ENCODE data around the gene SLC5A4.

Gene SLC5A4

DNA sequence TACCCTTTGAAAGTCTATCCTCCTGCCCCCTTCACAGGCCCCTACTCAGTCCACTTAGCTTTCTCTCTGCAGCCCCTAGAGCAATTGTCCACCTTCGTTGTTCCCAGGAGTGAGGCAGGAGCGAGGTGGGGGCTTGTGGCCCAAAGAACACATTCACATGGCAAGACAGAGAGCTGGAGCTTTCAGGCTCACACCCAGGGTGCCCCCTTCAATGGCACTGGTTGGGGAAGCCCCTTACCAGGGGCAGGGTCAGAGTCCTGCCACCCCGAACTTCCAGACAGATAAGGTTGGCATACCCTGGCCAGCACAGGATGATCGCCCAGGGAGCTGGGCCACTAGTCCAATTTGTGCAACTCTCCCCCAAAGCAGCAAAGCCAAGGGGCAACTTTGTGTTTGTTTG, 6.2 kb upstream of the SLC5A4 start:
- no peaks in the 10 kb centered on the region for H3K27me3 ChIP-seq (ENCODE audit: control insufficient read depth, insufficient read depth, low read length)

DNA sequence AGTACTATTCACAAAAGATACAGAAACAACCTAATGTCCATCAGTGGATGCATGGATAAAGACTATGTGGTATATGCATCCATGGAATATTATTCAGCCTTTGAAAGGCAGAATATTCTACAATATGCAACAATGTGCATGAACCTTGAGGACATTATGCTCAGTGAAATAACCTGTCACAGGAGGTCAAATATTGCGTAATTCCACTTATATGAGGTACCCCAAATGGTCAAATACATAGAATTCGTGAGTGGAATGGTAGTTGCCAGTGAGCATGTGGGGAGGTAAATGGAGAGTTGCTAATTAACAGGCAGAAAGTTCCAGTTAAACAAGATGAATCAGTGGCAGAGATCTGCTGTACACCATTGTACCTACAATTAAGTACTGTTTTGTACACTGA, 3.6 kb upstream of the SLC5A4 start:
- Histone ChIP-seq H3K9me3 (ENCODE audit: control insufficient read depth, insufficient read depth, low read length) (no peaks in the 10 kb centered on the region), H3K4me1 (ENCODE audit: control insufficient read depth, insufficient read depth, low read length) (no peaks in the 10 kb centered on the region), H3K36me3 (ENCODE audit: control insufficient read depth, insufficient read depth, low read length) (no peaks in the 10 kb centered on the region), H3K4me3 (ENCODE audit: low read depth, low read length) (no peak overlapping the region), H3K27me3 (ENCODE audit: control insufficient read depth, insufficient read depth, low read length) (no peaks in the 10 kb centered on the region), H3K27ac (ENCODE audit: low read depth, low read length) (no peak overlapping the region), H3K9ac (ENCODE audit: low read depth, low read length) (no peak overlapping the region)

More for the DNA sequence above, 6.2 kb upstream of the SLC5A4 start:
- H3K4me1 ChIP-seq (ENCODE audit: control insufficient read depth, insufficient read depth, low read length) = 0 out of 2 replicates have a peak, but pooled peaks cover 2% of the 10 kb centered on the region
- H3K9ac ChIP-seq (ENCODE audit: low read depth, low read length) = no peak overlapping the region
- no peak overlapping the region for H3K27ac ChIP-seq (ENCODE audit: low read depth, low read length)
- no peak overlapping the region for H3K4me3 ChIP-seq (ENCODE audit: low read depth, low read length)
- H3K36me3 ChIP-seq (ENCODE audit: control insufficient read depth, insufficient read depth, low read length) = no peaks in the 10 kb centered on the region
- H3K9me3 ChIP-seq (ENCODE audit: control insufficient read depth, insufficient read depth, low read length) = no peaks in the 10 kb centered on the region

DNA sequence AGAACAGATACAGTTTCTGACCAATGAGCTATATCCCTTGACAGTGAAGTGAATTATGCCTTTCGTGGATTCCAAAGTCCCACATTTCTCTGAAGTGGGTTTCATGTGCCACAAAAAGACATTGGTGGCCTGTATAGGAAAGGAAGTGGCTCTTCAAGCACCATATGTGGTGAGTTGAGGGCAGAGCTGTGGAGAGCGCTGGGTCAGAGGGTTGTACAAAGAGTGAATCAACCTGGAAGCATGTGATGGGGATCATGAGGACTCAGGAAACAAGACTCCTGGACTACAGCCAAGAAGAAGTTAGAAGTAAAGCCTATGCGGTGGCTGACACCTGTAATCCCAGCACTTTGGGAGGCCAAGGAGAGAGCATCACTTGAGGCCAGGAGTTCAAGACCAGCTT, 579 bp upstream of the SLC5A4 start:
- H3K36me3 ChIP-seq (ENCODE audit: control insufficient read depth, insufficient read depth, low read length) = no peaks in the 10 kb centered on the region
- no peak overlapping the region for H3K27ac ChIP-seq (ENCODE audit: low read depth, low read length)
- no peak overlapping the region for H3K9ac ChIP-seq (ENCODE audit: low read depth, low read length)
- no peaks in the 10 kb centered on the region for H3K27me3 ChIP-seq (ENCODE audit: control insufficient read depth, insufficient read depth, low read length)
- H3K4me3 ChIP-seq (ENCODE audit: low read depth, low read length) = no peak overlapping the region
- H3K4me1 ChIP-seq (ENCODE audit: control insufficient read depth, insufficient read depth, low read length) = no peaks in the 10 kb centered on the region
- no peaks in the 10 kb centered on the region for H3K9me3 ChIP-seq (ENCODE audit: control insufficient read depth, insufficient read depth, low read length)

DNA sequence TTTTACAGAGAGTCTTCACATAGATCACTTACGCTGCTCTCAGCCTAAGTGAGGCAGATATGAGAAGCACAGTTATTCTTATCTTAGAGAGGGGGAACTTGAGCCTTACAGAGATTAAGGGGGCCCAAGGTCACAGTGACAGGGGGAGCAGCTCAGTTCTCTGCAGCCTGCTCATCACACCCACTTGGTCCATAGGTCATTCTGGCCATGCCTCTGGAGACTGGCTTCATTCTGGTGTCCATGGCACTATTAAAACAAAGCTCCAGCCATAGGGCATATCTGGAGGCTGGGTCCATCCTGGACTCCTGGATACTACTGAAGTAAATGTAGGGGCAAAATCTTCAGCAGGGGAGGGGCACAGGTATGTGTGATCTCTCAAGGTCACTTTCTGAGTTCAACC, 5.9 kb downstream of the SLC5A4 start:
- Histone ChIP-seq H3K9ac (ENCODE audit: low read depth, low read length) (no peak overlapping the region), H3K36me3 (ENCODE audit: control insufficient read depth, insufficient read depth, low read length) (no peaks in the 10 kb centered on the region), H3K9me3 (ENCODE audit: control insufficient read depth, insufficient read depth, low read length) (no peaks in the 10 kb centered on the region), H3K27ac (ENCODE audit: low read depth, low read length) (no peak overlapping the region), H3K4me3 (ENCODE audit: low read depth, low read length) (no peak overlapping the region), H3K4me1 (ENCODE audit: control insufficient read depth, insufficient read depth, low read length) (no peaks in the 10 kb centered on the region), H3K27me3 (ENCODE audit: control insufficient read depth, insufficient read depth, low read length) (no peaks in the 10 kb centered on the region; the same call in 1 of the 2 replicates)

DNA sequence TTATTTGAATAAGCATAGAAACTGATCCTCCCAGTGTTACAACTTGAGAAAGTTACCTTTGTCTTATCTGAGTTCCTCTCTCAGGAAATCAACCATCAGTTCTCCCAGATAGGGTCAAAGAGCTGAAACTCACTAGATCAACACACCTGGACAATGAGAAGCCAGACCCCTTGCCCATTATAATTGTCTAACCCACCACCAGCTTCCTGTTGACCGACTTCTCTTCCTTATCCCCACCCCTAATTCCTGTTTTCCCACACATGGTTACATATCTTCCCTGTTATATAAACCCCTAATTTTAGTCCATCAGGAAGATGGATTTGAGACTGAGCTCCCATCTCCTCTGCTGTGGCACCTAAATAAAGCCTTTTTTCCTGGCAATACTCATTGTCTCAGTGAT, 6.9 kb downstream of the SLC5A4 start:
- H3K4me3 ChIP-seq (ENCODE audit: low read depth, low read length) = no peak overlapping the region

DNA sequence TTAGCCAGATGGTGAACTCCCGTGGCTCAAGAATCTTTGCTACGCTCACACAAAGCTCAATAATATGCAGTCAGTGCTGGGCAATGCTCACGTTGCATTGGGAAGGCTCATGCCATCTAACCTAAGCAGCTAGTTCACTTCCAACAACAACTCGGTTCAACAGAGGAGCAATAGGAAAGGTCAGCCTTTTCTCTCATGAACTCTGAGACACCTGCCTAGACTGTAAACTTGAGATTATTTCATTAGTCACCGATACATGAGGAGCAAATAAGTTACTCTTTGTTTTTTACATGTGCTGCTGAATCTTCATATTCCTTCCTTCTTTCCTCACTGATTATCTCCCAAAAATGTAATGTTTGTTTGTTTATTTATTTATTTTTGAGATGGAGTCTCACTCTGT, 9.0 kb downstream of the SLC5A4 start:
- Histone ChIP-seq H3K27me3 (ENCODE audit: control insufficient read depth, insufficient read depth, low read length) (no peaks in the 10 kb centered on the region; the same call in 1 of the 2 replicates), H3K27ac (ENCODE audit: low read depth, low read length) (no peak overlapping the region), H3K4me1 (ENCODE audit: control insufficient read depth, insufficient read depth, low read length) (no peaks in the 10 kb centered on the region), H3K9ac (ENCODE audit: low read depth, low read length) (no peak overlapping the region), H3K36me3 (ENCODE audit: control insufficient read depth, insufficient read depth, low read length) (no peaks in the 10 kb centered on the region), H3K4me3 (ENCODE audit: low read depth, low read length) (no peak overlapping the region), H3K9me3 (ENCODE audit: control insufficient read depth, insufficient read depth, low read length) (no peaks in the 10 kb centered on the region)

More for the DNA sequence above, 6.9 kb downstream of the SLC5A4 start:
- Histone ChIP-seq H3K27ac (ENCODE audit: low read depth, low read length) (no peak overlapping the region), H3K9me3 (ENCODE audit: control insufficient read depth, insufficient read depth, low read length) (no peaks in the 10 kb centered on the region), H3K4me1 (ENCODE audit: control insufficient read depth, insufficient read depth, low read length) (no peaks in the 10 kb centered on the region), H3K36me3 (ENCODE audit: control insufficient read depth, insufficient read depth, low read length) (no peaks in the 10 kb centered on the region), H3K27me3 (ENCODE audit: control insufficient read depth, insufficient read depth, low read length) (no peaks in the 10 kb centered on the region; the same call in 1 of the 2 replicates), H3K9ac (ENCODE audit: low read depth, low read length) (no peak overlapping the region)

DNA sequence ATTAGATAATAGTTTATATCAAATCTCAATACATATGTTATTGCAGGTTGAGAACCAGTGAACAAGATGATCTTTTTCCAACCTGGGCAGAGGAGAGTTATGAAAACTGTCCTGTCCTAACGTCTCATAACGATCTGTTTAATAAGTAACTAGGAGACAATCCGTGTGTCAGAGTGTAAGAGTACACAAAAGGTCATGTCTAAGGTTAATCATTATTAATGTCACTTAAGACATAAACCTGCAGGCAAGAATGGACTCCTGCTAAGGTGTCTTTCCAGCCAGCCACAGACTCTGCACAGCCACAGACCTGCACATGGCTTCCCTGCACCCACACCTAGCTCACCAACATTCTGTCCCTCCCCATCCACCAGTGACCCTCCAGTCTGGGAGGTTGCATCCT, 10.1 kb downstream of the SLC5A4 start:
- H3K27me3 ChIP-seq (ENCODE audit: control insufficient read depth, insufficient read depth, low read length) = no peaks in the 10 kb centered on the region; the same call in 1 of the 2 replicates

DNA sequence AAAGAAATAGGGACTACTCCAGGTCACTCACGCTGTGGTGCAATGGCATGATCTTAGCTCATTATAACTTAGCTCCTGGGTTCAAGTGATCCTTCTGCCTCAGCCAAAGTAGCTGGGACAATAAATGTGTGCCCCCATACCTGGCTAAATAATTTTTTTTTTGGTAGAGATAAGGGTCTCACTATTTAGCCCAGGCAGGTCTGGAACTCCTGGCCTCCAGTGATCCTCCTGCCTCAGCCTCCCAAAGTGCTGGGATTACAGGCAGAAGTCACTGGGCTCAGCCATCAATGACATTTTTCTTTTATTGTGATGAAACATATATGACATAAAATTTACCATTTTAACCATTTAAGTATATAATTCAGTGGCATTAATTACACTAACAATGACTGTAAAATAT, 10.6 kb downstream of the SLC5A4 start:
- H3K27me3 ChIP-seq (ENCODE audit: control insufficient read depth, insufficient read depth, low read length) = no peaks in the 10 kb centered on the region; the same call in 1 of the 2 replicates
- no peak overlapping the region for H3K9ac ChIP-seq (ENCODE audit: low read depth, low read length)
- no peak overlapping the region for H3K27ac ChIP-seq (ENCODE audit: low read depth, low read length)
- no peak overlapping the region for H3K4me3 ChIP-seq (ENCODE audit: low read depth, low read length)
- no peaks in the 10 kb centered on the region for H3K9me3 ChIP-seq (ENCODE audit: control insufficient read depth, insufficient read depth, low read length)
- H3K36me3 ChIP-seq (ENCODE audit: control insufficient read depth, insufficient read depth, low read length) = no peaks in the 10 kb centered on the region
- H3K4me1 ChIP-seq (ENCODE audit: control insufficient read depth, insufficient read depth, low read length) = no peaks in the 10 kb centered on the region

More for the DNA sequence above, 10.1 kb downstream of the SLC5A4 start:
- no peaks in the 10 kb centered on the region for H3K4me1 ChIP-seq (ENCODE audit: control insufficient read depth, insufficient read depth, low read length)
- H3K4me3 ChIP-seq (ENCODE audit: low read depth, low read length) = no peak overlapping the region
- H3K9ac ChIP-seq (ENCODE audit: low read depth, low read length) = no peak overlapping the region
- H3K9me3 ChIP-seq (ENCODE audit: control insufficient read depth, insufficient read depth, low read length) = no peaks in the 10 kb centered on the region
- no peaks in the 10 kb centered on the region for H3K36me3 ChIP-seq (ENCODE audit: control insufficient read depth, insufficient read depth, low read length)
- no peak overlapping the region for H3K27ac ChIP-seq (ENCODE audit: low read depth, low read length)

DNA sequence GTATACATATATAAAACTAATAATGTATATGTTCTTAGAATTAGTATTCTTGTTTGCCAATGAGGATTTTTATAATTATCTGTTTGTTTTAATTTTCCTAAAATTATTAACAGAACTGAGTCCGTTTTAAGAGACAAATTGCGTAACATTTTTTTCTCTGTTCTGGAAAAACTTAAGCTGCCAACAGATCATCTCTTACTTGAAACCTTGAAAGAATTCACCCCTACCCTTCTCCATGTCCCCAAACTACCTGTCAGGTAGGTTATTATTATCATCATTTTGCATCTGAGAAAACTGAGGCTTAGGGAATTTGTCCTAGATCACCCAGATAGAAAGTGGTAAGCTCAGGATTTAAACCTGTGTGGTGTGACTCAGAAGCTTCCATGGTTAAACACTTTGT, 14.7 kb downstream of the SLC5A4 start:
- Histone ChIP-seq H3K4me3 (ENCODE audit: low read depth, low read length) (no peak overlapping the region), H3K4me1 (ENCODE audit: control insufficient read depth, insufficient read depth, low read length) (no peaks in the 10 kb centered on the region), H3K9ac (ENCODE audit: low read depth, low read length) (no peak overlapping the region), H3K27ac (ENCODE audit: low read depth, low read length) (no peak overlapping the region), H3K27me3 (ENCODE audit: control insufficient read depth, insufficient read depth, low read length) (no peaks in the 10 kb centered on the region), H3K36me3 (ENCODE audit: control insufficient read depth, insufficient read depth, low read length) (no peaks in the 10 kb centered on the region), H3K9me3 (ENCODE audit: control insufficient read depth, insufficient read depth, low read length) (no peaks in the 10 kb centered on the region)

DNA sequence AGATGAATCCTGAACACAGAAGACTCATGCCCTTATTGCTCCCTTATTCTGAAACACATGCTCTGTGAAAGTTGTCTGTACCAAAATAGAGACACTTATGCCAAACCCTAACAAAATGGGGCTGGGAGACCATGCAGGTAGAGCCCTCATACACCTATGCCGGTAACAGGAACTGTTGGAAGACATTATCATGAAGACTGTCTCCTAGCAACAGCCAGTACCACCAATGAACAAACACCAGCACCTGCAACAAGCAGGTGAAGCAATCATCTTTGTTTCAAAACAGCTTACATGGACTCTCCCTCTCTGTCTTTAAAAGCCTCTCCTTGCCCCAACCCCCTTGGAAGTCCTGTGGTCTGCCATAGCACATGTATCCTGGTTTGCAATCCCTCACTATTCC, 17.2 kb downstream of the SLC5A4 start:
- H3K27ac ChIP-seq (ENCODE audit: low read depth, low read length) = no peak overlapping the region
- H3K27me3 ChIP-seq (ENCODE audit: control insufficient read depth, insufficient read depth, low read length) = no peaks in the 10 kb centered on the region
- H3K4me3 ChIP-seq (ENCODE audit: low read depth, low read length) = no peak overlapping the region
- no peaks in the 10 kb centered on the region for H3K4me1 ChIP-seq (ENCODE audit: control insufficient read depth, insufficient read depth, low read length)
- H3K9me3 ChIP-seq (ENCODE audit: control insufficient read depth, insufficient read depth, low read length) = no peaks in the 10 kb centered on the region
- no peaks in the 10 kb centered on the region for H3K36me3 ChIP-seq (ENCODE audit: control insufficient read depth, insufficient read depth, low read length)
- no peak overlapping the region for H3K9ac ChIP-seq (ENCODE audit: low read depth, low read length)

DNA sequence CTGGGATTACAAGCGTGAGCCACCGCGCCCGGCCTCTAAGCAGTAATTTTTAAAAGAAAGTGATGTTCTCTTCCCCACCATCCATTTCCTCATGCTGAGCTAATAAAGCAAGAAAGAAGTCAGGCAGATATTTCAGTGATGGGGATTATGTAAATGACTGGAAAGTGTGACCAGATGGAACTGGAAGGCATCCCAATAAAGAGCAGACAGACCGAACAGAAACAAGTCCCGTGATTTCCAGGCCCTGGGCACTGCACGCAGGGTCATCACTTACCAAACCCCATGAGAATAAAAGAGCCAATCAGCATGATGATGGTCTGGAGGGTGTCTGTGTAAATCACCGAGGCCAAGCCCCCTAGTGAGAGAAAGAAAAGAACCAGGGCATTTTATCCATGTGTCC, 18.2 kb downstream of the SLC5A4 start:
- no peak overlapping the region for H3K9ac ChIP-seq (ENCODE audit: low read depth, low read length)
- no peaks in the 10 kb centered on the region for H3K27me3 ChIP-seq (ENCODE audit: control insufficient read depth, insufficient read depth, low read length)
- no peak overlapping the region for H3K27ac ChIP-seq (ENCODE audit: low read depth, low read length)
- H3K9me3 ChIP-seq (ENCODE audit: control insufficient read depth, insufficient read depth, low read length) = no peaks in the 10 kb centered on the region
- H3K36me3 ChIP-seq (ENCODE audit: control insufficient read depth, insufficient read depth, low read length) = no peaks in the 10 kb centered on the region
- no peaks in the 10 kb centered on the region for H3K4me1 ChIP-seq (ENCODE audit: control insufficient read depth, insufficient read depth, low read length)
- no peak overlapping the region for H3K4me3 ChIP-seq (ENCODE audit: low read depth, low read length)

DNA sequence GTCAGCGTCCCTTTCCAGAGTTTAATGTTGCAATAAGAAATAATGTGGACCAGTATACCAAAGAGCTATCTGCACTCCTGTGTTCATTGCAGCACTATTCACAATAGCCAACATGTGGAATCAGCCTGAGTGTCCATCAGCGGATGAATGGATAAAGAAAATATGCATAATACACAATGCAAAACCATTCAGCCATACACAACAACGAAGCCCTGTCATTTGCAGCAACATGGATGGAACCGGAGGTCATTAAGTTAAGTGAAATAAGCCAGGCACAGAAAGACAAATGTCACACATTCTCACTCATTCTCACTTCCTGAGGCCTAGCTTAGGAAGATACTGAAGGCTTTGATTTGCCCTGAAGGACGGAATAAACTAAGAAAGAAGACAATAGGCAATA, 22.1 kb downstream of the SLC5A4 start:
- Histone ChIP-seq H3K36me3 (ENCODE audit: control insufficient read depth, insufficient read depth, low read length) (no peaks in the 10 kb centered on the region), H3K4me3 (ENCODE audit: low read depth, low read length) (no peak overlapping the region), H3K27ac (ENCODE audit: low read depth, low read length) (no peak overlapping the region), H3K9me3 (ENCODE audit: control insufficient read depth, insufficient read depth, low read length) (no peaks in the 10 kb centered on the region), H3K9ac (ENCODE audit: low read depth, low read length) (no peak overlapping the region), H3K4me1 (ENCODE audit: control insufficient read depth, insufficient read depth, low read length) (no peaks in the 10 kb centered on the region), H3K27me3 (ENCODE audit: control insufficient read depth, insufficient read depth, low read length) (no peaks in the 10 kb centered on the region)
